HG03139 (cell line): Measurements from ENCODE around the gene ADGRG6.

ENCODE experiments used
- ATAC-seq: cut with Tn5 transposase; IDR thresholded peaks from one replicate; pipeline ENCODE4 v1.9.1; 2021; ENCODE audit not compliant: unreplicated experiment

Gene ADGRG6

DNA sequence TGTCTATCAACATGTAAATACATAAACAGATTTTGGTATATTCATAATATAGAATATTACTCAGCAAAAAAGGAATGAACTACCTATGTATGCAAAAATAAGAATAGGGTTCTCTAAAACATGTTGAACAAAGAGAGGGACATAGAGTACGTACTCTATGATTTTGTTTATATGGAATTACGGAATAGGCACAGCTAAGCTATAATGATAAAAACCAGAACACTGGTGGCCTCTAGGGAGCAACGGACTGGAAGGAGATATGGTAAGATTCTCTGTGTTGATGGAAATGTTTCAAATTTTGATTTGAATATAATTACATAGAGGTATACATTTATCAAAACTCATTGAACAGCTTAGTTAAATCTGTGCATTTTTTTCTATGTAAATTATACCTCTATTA, 19.6 kb downstream of the ADGRG6 start:
- no peak for ATAC-seq

DNA sequence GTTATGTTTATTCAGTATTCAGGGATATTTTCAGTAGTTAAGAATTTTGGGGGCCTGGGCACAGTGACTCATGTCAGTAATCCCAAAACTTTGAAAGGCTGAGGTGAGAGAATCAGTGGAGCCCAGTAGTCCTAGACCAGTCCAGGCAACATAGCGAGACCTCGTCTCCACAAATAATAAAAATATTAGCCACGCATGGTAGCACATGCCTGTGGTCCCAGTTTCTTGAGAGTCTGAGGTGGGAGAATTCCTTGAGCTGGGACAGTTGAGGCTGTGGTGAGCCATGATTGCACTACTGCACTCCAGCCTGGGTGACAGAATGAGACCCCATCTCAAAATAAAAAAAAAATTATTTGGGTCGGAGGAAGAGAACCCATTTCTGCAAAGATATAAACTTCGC, 20.3 kb downstream of the ADGRG6 start:
- no peak for ATAC-seq

DNA sequence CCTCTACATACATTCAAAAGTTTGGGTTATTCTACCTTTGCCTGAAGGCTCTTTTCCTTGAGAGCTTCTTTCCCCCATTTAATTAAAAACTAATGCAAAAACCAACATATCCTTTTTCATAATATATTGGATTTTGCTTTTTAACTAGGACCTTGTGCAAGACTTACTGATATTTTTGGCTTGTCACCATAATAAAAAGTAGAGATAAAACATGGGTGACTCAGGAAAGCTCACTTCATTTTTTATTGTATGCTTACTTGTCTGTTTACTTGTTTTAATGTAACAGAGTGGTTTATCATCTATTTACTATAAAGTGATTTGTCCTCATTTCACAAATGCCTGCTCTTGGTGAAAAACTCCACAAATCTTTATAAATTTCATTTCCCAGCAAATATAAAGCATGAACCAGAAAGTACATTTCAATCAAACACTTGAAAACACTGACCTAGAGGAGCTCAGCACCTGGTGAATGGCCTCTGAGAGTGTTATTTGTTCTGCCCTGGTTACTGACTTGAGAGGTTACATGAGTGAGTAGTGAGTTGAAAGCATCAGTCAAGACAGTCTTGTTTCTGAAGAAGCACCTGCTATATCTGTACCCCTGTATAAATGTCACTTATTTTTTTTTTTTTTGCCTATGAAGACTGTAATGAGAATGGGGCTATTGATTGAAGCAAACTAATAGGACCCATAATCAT, 20.8 kb downstream of the ADGRG6 start:
- ATAC-seq = no peak

DNA sequence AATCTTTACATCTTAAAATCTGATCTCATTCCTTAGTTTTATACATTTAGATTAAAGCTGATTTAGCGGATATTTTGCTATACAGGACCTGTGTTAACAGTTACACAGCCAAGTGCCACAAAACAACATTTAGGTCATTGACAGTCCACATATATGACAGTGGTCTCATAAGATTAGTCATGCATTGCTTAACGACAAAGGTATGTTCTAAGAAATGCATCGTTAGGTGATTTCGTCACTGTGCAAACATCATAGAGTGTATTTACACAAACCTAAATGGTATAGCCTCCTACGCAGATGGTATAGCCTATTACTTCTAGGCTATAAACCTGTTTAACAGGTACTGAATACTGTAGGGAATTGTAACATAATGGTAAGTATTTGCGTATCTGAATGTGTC, 21.6 kb downstream of the ADGRG6 start:
- ATAC-seq = no peak

DNA sequence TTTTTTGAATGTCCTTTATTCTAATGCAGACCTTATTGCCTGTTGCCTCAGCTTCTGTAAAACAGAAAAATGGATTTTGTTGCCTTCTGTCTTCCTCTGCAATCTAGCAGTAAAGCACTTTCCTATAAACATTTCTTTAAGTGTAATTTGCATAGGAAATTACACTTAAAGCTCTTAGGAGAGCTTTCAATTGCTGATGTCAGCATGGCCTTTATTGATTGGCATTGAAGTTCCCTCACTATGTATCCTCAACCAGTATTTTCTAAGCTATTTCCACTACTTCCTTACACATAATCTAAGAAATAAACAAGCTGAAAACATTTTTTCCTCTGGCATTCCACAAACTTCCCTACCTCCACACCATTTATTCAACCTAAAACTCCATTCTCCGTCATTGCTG, 22.3 kb downstream of the ADGRG6 start:
- no peak for ATAC-seq

DNA sequence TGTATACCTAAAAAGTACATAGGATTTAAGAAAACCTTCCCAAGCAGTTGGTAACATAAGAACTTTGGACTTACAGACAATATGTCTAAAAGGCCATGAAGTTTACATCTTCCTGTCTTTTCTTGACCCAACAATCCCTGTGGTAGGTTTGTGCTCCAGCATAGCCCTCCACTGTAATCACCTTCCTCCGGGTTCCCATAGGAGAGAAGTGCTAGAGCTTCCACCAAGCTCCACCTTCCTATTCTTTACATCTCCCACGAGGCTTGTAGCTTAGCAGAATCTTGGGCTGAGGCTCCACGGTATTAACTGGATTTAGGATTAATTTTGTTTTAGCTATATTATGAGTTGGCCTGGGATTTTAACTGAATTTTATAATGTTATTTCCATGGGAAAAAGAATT, 23.3 kb downstream of the ADGRG6 start:
- ATAC-seq = no peak

DNA sequence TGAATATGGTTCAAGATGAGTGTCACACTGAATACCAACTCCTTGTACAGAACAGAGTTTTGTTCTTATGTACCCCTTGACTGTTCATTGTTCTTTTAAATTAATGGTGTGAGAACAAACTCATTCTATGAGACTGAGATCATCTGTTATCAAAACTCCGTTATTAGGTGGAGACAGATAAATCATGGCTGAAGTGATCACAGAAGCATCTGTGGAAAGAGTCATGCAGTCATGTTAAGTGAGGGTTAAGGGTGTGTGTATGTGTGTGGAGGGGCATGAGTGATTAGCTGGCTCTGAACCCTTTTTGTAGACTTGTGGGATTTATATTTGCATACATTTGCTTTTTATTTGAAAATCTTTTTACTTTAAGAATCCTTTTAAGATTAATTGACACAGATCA, 24.7 kb downstream of the ADGRG6 start:
- ATAC-seq = no peak

DNA sequence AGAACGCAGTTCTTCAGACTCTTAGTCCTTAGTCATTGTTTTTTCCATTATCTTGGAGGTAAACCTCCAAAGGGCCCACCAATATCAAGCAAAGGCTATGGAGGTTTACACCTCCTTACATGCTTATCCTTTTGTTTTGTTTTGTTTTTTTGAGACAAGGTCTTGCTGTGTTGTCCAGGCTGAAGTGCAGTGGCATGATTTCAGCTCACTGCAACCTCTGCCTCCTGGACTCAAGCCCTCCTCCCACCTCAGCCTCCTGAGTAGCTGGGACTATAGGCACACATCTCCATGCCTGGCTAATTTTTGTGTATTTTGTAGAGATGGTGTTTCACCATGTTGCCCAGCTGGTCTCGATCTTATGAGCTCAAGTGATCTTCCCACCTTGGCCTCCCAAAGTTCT, 26.3 kb downstream of the ADGRG6 start:
- no peak for ATAC-seq

DNA sequence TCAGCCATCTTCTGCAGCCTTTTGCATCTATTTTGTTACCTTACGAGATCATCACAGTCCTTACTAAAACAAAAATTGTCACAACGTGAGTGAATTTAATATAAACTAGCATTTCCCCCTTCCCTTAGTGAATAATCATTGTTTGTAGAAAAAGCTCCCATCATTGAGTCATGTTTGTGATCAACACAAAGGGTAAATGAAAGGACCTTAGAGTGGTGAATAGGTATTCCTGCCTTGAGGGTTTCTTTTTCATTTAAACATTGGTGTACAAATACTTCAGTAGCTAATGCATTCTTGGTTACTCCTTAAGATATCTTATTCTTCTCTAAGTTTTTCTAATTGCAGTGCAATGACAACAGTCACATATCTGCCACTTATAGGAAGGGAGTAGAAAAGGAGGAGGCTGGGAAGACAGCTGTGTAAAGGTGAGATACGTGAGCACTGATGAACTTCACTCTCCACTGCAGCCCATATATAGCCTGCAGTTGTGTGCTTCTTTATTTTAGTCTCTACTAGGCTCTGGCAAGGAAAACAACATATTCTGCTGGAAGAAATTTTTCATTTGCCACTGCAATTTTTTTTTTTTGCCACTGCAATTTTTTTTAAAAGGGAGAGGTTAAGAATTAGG, 27.8 kb downstream of the ADGRG6 start:
- ATAC-seq = no peak

DNA sequence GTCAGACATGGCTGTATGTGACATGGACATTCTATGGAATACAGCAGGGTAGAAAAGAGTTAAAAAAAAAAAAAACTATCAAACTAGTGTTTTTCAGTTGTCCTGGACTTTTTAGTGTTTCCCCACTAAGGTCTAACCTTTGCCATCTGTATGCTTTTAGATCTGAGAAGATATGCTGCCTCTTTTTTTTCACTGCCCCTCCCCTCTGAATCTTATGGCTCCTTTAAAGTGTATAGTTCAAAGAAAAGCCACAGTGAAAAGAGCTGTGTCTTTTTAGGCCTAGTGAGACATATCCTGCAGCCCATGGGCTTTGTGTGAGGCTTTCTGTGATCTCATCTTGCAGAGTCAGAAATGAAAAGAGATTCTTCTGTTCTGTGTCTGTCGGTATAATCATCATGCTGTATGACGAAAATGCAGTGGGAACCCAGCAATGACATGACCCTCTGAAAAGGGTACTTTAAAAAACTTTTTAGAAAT, 29.3 kb downstream of the ADGRG6 start:
- ATAC-seq = no peak

DNA sequence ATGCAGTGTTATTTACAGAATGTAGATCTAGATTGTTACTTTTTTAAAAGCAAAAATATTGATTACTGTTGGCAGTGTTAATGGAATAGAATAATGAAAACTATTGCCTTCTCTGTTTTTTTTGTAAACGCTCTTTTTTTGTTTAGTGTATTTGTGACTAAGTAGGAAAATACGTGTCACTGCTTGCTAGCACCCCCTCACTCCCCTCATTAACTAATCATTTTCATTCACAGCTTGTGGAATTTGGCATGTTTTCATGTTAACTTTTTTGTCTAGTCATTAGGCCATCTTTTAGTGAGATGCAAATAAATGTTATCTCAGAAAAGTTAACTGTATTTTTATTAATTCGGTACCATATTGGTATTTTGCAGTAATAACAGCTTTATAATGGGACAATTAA, 29.8 kb downstream of the ADGRG6 start:
- no peak for ATAC-seq

DNA sequence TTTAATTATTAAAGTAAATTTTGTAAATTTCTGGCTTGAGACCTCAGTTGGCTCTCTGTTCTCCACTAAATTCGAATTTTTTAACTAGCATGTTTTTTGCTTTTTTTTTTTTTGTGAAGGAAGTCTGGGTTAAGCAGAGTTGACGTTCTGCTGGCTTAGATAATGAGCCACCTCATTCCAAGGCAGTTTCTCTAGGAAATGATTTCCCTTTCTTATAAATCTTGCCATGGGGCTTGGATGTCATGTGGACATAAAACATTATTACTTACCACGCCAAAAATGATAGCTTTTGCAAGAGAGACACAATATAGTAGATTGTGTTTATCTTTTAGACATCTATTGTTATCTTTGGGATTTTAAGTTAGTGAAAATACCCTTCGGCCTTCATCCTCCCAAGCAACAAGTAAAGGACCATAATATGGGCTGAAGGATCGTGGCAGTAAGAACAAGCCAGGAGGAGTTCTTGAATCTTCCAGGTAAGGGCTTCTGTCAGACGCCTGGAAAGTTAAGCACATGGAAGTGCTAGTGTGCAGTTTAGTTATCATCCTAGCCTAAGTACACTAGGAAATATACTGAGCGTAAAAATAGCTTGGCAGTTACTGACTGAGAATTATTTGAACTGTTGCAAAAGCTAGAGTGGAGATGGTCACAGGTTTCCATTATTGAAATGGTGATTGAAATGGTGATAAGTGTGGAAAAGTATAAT, 30.7 kb downstream of the ADGRG6 start:
- ATAC-seq = no peak

DNA sequence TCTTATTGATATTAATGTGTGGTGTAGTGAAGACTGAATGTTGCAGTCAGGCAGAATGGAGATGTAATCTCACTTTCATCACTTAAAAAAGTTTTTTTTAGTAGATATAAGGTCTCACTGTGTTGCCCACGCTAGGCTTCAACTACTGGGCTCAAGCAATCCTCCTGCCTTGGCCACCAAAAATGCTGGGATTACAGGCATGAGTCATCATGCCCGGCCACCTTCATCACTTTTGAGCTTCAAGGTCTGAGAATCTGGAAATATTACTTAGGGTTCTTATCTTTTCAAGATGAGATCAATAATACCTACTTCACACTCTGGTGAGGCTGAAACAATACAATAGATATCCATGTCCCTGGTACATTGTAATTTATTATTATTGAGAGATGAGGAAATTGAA, 31.6 kb downstream of the ADGRG6 start:
- no peak for ATAC-seq

DNA sequence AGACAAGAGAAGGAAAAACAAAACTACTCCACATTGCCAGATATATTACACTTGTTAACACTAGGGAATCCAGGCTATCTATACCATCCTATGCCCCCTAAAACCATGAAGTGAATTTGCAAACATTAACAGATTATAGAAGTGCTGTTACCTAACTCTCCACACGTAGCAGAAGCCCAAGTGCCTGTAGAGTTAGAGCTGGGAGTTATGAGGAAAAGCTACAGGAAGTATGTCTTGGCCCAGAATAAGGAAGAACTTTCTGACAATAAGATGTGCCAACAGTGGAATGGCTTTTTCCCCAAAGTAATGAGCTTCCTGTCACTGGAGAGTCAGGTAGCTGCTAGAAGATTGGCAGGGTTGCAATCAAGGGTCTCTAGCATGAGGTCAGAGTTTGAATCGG, 32.5 kb downstream of the ADGRG6 start:
- ATAC-seq = no peak

DNA sequence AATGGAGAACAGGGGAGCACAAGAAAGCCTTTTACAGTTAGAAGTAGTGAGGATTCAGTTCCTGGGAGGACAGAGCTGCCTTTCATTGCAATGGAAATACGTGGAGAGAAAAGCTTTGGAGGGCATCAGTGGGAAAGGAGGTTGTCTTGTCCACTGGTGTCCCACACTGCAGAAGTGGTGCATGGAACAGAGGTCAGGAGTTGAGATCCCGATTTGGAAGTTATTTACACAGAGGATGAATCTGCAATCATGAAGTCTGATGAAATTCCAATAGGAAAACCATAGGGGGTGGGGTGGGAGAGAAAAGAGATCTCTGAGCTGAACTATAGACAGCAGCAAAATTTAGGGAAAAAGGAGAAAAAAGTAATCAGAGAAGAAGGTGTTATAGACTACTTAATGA, 33.6 kb downstream of the ADGRG6 start:
- no peak for ATAC-seq

DNA sequence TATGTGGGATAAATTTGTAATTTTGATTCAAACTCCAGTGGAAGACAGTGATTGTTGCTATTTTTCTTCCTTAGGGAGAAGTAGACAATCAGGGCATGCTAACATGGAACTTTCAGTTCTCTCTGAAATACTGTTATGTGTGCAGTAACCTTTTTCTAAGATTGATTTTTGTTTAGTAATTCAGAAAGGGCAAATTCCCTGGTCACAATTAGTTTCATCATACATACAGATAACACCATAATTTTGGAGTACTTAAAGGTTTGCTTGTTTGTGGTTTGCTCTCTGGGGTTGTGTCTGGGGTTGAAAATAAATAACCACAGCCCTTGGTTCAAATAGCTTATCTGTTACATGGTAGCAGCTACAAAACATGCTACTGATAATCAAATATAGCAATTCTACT, 34.4 kb downstream of the ADGRG6 start:
- no peak for ATAC-seq

DNA sequence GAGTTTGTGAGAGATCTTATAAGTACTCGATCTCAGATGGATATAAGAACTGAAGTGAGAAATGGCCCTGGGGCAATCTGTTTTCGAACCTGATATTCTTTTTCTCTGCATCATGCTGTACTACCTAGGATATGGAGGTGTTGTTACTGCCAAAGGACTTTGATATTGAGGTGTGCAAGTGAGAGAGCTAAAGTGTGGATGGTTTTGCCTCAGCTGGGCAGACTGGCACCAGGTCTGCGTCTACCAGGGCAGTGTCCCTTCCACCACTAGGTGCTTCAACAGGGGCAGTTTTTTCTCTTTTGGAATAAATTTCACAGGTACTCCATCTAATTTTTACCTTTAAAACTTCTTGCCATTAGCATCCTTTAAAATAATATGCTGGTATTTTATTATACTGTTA, 35.0 kb downstream of the ADGRG6 start:
- ATAC-seq = no peak

DNA sequence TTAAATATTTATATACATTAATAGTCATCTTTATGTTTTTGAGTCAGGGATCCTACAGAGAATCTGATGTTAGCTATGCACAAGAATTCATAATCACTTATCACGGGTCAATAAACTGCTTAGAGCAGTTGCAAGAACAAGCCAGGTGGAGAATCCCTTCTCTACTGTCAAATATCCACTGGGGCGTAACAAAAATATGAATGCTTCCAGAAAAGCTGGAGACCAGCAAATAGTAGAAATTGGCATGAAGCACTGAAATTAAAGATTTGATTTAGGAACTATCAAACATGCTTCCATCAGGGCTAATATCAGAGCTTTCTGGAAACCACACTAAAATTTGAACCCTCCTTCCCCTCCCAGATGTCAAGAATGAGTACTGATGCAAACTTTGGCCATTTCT, 37.3 kb downstream of the ADGRG6 start:
- no peak for ATAC-seq

DNA sequence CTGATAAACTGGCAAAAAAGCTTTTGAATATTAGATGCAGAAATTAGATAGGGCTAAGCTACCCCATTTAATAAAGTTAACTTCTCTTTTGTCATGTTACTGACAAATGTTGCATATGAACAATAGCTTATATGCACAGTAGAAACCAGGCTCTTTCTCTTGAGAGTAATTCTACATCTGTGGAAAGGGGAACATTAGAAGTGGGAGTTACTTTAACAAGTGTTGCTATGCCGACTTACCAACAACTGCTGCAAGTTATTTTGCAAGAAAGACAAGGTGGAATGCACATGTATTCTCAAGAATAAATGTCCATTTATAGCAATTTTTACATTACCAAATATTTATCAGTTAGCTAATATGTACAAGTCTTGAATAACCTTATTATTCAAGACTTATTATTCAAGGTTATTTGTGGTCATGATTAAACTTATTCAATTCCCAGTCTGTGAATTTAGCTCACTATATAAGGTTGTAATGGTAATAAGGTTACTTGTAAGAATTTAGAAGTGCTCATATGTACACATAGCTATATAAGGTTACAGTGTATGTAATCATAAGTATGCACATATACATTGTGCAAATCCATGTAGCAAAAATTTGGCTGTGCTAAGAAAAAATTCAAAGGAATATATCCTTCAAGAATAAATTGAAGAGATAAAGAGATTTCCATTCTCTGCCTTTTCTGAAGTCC, 38.3 kb downstream of the ADGRG6 start:
- no peak for ATAC-seq

DNA sequence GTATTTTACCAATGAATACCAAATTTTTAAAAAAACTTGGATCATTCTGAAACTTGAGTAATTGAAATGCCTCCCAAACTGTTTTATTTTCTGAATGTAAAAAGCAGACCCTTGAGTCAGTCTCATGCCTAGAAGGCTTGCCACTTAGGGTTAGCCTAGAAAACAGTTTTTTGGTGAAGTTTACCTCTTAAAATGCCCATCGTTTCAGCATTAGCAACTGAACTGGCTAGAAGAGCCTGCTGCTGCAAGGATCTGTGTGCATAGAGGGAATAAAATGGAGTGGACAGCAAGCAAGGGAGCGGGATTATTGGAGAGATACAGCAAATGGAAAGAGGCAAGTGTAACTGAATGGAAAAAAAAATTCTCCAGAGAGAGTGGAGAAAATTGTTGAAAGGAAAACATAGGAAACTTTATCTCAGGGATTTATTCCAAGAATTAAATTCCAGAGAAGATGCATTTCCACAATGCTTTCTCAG, 40.1 kb downstream of the ADGRG6 start:
- no peak for ATAC-seq

DNA sequence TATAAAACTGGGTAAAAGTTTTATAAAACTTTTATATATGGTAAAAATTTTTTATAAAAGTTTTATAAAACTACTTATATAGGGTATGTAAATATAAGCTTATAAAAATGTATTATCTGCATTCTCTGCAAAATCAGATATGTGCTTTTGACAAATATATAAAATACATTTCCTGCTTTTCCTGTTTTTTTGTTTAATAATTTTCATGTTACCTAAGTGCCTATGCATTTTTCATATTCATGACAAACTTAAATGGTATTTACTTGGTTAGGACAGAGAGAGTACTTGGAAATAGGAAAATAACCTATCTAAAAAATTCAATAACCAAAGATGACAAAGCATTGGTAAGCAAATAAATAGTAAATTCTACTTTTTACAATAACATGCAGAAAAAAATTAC, 41.2 kb downstream of the ADGRG6 start:
- no peak for ATAC-seq

DNA sequence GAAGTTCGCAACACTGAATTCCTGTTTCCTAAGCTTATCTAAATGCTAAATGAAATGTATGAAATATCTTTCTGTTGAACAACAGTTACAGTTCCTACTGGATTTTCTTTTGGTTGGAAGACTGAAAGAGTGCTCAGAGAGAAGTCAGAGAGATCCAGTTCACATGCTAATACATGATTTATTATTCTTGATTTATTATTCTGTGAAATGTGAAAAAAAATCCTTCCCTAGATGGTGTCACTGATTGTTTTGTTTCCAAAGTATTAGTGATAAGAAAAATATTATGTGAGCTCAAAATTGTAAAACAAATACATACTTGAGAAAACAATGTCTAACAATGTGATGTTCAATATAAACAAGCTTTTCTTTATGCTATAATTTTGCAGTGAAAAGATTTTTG, 42.1 kb downstream of the ADGRG6 start:
- no peak for ATAC-seq
